Bronchus fibroblast of lung (primary cell): ENCODE data around the gene LY86. TPM values are rescaled to one million over a fixed set of nuclear protein-coding genes. Genes with fewer than 3 reads are reported as not detected.

ENCODE experiments used
- total RNA-seq: library from RNA; depleted of rRNA; stranded (reverse); fragments of >200 nt; gene quantifications from 2 replicates; pipeline ENCODE4 v1.2.3, GENCODE V29; 2015

LY86 gene
- not detected in 2 replicates for total RNA-seq

GRCh38 chr6:6588064-6588923 lies at the start of gene LY86:
Gene LY86, plus strand, starts transcription at chr6:6588720. Its CDS starts 15 bp downstream, at chr6:6588735.

